Lower leg skin (tissue), 3 donors: ENCODE measurements around the gene IFT122.

ENCODE experiments used
- POLR2A ChIP-seq, 2 donors: fragments of 450-650 bp; IDR thresholded peaks; one replicate each; pipeline ENCODE4 v1.6.1; 2016 to 2017; ENCODE audit warnings: antibody characterized with exemption in 2 of 2, mild to moderate bottlenecking in 1 of 2, moderate library complexity in 1 of 2
- TF ChIP-seq, protein P1 (sequence below), 3 donors: fragments of 450-650 bp; IDR thresholded peaks; one replicate each; pipeline ENCODE4 v1.5.1; 2016; ENCODE audit warnings: antibody characterized with exemption in 3 of 3, mild to moderate bottlenecking in 3 of 3, moderate library complexity in 2 of 3

DNA sequence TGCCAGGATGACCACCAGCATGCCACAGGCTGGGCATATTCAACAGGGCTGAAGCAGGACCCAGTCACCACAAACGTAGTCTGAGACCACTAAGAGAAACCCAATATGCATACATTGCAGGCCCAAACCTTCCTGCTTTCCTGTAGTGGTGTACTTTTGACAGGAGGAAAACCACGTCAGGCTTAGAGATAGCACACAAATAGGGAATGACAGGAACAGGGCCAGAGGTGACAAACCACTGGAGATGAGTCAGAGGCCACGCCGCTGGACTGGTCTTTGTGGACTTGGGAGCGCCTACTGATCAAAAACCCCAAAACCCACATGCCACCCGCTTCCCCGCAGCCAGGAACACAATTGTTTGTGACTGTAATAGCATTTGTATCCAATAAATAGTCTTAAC, 8.0 kb upstream of the IFT122 start:
- TF ChIP-seq, protein P1, sequence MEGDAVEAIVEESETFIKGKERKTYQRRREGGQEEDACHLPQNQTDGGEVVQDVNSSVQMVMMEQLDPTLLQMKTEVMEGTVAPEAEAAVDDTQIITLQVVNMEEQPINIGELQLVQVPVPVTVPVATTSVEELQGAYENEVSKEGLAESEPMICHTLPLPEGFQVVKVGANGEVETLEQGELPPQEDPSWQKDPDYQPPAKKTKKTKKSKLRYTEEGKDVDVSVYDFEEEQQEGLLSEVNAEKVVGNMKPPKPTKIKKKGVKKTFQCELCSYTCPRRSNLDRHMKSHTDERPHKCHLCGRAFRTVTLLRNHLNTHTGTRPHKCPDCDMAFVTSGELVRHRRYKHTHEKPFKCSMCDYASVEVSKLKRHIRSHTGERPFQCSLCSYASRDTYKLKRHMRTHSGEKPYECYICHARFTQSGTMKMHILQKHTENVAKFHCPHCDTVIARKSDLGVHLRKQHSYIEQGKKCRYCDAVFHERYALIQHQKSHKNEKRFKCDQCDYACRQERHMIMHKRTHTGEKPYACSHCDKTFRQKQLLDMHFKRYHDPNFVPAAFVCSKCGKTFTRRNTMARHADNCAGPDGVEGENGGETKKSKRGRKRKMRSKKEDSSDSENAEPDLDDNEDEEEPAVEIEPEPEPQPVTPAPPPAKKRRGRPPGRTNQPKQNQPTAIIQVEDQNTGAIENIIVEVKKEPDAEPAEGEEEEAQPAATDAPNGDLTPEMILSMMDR (IDR thresholded peaks at IDR 0.05), result no peak
- TF ChIP-seq POLR2A (IDR thresholded peaks at IDR 0.05), result no peak
